Uterus (tissue), 2 donors: Measurements from ENCODE around the gene APOOL.

ENCODE experiments used
- POLR2A ChIP-seq, 2 donors: fragments of 450-650 bp; IDR thresholded peaks; one replicate each; pipeline ENCODE4 v1.6.1; 2016; ENCODE audit warnings: antibody characterized with exemption in 2 of 2, mild to moderate bottlenecking in 1 of 2, moderate library complexity in 1 of 2
- TF ChIP-seq, protein P1 (sequence below), 4 experiments: fragments of 200-600 bp in 2 of 4; fragments of 450-650 bp in 2 of 4; sonication (generic) in 2 of 4; IDR thresholded peaks; one replicate each; pipeline ENCODE4 v1.5.1; 2016 to 2019; ENCODE audit warnings: antibody characterized with exemption in 4 of 4, mild to moderate bottlenecking in 2 of 4, moderate library complexity in 1 of 4

DNA sequence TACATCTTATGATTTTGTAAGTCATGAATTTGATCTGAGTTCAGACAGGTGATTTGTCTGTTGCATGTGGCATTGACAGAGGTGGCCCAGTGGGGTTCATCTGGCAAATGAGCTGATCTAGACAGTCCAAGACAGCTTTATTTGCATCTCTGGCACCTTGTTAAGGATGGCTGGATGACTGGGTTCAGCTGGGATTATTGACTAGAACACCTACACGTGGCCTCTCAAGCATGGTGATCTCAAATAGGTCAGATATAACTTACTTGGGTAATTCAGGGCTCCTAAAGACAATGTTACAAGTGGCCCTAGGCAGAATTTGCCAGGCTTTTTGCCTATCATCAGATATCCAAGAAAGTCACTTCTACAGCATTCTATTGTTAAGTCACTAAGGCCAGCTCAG lies 48.0 kb downstream of the APOOL start:
- TF ChIP-seq, protein P1, sequence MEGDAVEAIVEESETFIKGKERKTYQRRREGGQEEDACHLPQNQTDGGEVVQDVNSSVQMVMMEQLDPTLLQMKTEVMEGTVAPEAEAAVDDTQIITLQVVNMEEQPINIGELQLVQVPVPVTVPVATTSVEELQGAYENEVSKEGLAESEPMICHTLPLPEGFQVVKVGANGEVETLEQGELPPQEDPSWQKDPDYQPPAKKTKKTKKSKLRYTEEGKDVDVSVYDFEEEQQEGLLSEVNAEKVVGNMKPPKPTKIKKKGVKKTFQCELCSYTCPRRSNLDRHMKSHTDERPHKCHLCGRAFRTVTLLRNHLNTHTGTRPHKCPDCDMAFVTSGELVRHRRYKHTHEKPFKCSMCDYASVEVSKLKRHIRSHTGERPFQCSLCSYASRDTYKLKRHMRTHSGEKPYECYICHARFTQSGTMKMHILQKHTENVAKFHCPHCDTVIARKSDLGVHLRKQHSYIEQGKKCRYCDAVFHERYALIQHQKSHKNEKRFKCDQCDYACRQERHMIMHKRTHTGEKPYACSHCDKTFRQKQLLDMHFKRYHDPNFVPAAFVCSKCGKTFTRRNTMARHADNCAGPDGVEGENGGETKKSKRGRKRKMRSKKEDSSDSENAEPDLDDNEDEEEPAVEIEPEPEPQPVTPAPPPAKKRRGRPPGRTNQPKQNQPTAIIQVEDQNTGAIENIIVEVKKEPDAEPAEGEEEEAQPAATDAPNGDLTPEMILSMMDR (IDR thresholded peaks at IDR 0.05), result no peak
- TF ChIP-seq POLR2A (IDR thresholded peaks at IDR 0.05), result no peak
